NCI-H2081 treated with DMSO at 0.1 percent for 48 hours (cell line): ENCODE measurements around the gene SPACA7.
"Not testable (repeated sequence)": the region's sequence is repeated elsewhere in the genome, so short reads cannot be mapped to it uniquely, and the experiment has no call there.

Source experiments
- DNase-seq: peaks from one replicate; lab custom pipeline; 2025; lab: John Stamatoyannopoulos, UW

SPACA7 gene

DNA sequence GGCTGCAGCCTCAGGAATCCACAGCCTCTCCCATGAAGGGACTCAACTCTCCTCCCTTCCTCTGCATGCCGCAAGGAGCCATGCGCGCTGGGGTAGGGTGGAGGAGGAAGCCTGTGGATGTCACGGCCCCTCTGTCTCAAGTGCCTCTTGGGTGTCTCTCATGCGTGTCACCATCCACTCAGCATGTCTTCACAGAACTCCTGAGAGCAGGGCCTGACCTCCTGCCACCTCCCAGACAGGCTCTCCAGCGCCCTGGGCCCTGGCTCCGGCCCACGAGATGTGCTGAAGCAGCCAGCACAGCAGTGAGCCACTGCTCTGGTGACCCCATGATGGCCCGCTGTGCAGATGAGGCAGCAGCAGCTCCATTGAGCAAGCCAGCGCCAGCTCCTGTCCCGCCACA is 25.9 kb upstream of the SPACA7 start:
- no peak for DNase-seq

DNA sequence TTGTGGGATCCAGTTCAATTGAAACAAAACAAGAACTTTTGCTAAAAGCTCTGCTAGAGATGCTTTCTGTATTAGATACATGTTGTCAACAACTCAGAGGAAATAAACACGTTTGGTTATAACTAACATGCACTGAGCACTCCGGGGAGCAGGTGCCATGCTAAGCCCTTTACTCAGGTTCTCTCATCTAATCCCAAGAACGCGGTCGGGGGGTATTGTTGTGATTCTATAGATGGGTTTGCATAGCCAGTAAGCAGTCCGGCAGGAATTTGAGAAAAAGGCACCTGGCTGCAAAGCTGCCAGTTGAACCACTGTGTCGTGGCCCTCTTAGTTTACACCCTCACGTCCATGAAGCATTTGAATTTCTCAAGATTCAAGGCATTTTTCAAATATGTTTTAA is 24.3 kb upstream of the SPACA7 start:
- DNase-seq, result no peak

DNA sequence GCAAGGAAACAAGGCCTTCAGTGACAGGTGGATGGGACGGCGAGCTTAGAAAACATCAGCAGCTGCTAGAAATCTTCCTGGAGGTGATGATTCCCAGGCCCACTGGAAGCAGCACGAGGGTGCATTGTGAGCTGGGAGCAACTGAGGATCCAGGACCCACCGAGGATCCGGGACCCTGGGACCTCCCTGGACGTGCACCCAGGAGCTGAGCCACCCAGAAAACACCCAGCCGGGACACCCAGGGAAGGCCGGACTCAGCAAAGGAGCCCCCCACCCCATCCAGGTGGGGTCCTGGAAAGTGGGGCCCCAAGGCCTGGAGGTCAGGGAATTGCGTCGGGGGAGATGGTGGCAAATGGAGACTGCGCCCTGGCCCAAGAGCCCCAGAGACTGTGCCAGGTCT is 22.3 kb upstream of the SPACA7 start:
- DNase-seq, result no peak

DNA sequence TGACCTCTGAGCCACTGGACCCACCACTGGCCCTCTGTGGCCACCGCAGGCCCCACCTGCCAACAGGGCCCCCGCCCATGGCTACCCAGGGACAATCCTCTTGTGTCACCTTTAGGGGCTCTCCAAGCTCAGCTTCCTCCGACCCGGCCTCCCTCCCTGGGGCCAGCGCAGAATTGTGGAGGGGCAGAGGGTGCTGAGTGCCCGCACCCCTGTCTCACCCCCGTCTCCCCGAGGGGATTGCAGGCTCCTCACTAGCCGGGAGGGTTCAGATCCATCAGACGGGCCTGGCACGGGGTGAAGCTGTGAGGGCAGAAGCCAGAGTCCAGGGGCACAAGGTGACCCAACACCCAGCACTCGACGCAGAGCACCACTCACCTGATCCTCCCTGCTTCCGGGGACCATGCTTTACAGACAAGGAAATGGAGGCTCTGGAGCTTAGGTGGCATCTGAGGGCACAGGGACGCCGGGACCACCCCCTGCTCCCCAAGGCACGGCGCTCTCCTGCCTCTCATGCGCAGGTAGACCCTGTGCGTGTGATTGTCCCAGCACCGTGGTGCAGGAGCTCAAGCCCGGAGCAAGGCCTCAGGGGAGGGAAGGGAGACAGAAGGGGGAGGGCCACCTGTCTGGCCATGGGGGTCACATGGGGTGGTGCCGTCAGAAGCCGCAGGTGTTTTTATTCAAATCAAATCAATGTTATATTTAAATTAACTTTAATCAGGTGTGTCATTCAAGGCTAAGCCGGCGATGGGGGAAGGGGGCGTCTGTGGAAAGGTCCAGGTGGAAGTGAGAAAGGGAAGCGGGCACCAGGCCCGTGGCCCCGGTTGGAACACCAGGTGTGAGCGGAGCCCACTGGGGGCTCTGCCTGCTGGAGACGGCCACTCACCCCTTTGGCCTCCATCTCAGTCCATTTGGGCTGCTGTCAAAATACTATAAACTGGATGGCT is 21.6 kb upstream of the SPACA7 start:
- no peak for DNase-seq

DNA sequence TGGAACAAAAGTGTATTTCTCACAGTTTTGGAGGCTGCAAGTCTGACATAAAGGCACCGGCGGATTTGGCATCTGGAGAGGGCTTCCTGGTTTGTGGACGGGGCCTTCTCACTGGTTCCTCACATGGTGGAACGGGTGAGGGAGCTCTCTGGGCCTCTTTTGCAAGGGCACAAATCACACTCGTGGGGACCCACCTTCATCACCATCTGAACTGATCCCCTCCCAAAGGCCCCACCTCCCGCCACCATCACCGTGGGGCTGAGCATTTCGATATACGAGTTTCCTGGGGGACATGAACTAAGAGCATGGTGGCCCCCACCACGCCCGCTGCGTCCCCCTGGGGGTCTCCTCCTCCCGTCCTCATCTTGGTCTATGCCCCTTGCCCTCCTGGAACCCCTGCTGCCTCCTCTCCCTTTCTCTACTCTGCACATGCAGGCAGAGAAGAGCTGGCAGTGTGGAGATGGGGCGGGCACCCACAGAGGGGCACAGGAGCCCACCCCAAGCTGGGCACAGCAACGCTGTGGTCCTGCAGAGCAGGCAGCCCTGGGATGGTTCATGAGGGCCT is 20.8 kb upstream of the SPACA7 start:
- no peak for DNase-seq

DNA sequence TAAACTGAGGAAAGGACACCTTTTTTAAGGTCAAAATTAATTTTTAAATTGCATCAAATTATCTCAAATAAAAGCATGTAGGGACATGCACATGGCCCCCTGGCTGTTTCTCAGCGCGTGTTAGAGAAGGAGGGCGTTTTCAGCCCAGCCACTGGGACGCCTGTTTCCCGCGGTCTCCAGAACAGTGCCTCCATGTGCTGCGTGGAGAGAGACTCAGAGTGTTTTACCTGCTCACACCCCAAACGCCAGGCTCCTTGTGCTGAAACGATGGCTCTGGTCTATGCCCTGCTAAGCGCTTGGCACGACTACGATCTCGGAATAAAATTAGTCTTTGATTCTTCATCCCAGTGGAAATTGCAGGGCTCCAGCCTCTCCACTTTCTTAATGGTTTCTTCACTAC is 20.0 kb upstream of the SPACA7 start:
- no peak for DNase-seq

DNA sequence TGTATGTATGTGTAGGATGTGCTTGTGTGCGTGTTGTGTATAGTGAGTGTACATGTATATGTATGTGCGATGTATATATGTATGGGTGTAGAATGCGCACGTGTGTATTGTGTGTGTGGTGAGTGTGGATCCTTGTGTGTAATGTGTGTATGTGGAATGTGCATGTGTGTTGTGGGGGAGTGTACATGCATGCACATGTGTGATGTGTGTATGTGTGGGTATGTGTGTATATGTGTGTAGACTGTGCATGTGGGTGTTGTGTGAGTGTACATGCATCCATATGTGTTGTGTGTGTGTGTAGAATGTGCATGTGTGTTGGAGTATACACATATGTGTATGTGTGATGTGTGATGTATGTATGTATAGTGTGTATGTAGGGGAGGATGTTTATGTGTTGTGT is 18.0 kb upstream of the SPACA7 start:
- DNase-seq, result no peak

DNA sequence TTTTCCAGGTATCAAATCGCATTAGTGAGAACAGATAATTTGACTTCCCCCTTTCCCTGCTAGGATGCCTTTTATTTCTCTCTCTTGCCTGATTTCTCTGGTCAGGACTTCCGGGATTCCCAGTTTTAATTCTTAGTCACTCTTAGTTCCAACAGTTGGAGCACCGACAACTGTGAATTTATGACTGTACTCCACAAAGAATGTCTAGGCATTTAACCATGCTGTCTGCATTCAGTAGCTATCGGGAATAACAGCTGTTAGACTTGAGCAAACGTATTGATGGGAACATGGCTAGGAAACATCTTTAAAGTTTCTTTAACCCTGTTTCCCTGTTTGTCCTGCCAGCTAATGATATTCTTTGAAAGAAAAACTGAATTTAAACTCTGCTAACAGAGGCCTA is 14.1 kb upstream of the SPACA7 start:
- no peak for DNase-seq

DNA sequence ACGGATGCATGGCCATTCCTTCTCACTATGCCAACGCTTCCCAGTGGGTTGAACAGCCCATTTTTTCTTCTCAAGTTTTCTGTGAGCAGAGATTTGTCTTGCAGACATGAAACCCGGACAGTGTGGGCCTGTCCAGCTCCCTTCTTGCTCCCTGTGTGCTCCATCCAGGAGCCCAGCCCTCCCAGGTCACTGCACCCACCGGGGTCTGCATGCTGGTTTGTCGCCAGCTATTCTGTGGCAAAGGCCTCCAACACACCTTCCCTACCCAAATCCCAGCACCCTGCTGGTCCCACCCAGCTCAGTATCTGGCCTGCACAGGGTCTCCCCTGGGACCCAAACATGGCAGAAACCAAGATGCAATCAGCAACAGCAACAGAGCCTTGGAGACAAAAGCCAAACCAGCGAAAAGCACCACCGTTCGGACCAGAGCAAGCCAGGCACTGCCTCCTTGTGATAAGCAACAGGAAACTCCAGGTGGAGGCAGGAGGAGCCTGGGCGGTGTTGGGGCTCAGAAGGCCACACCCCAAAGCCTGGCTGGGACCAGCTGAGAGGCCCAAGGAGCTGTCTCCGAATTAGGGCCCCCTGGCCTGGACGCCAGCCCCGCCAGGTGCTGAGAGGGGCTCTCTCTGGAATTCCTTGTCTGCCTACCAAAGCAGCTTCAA is 12.2 kb upstream of the SPACA7 start:
- DNase-seq, result no peak

DNA sequence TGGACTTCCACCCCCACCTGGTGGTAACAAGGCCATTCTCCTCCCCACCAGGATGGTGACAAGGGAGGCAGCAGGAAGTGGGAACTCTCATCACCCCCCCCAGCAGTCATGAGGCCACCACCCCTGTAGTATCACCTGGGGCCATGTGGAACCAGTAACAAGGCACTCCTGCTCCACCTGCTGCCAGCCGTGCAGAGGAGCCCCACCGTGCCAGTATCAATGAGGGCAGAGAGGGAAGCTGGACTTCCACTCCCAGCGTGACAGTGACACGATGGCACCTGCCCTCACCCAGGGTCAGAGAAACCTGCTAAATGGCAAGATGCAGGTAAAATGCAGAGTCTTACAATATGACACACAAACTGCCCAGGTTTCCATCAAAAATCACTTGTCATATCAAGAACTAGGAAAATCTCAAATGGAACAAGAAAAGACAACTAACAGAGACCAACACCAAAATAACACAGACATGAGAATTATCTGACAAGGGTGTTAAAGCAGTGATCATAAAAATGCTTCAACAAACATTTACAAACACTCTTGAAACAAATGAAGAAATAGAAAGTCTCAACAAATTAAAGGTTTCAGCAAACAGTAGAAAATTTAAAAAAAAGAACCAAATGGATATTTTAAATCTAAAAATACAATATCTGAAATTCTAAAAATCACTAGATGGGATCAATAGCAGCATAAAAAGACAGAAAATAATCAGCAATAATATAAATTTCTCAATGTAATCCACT is 9.1 kb upstream of the SPACA7 start:
- no peak for DNase-seq

DNA sequence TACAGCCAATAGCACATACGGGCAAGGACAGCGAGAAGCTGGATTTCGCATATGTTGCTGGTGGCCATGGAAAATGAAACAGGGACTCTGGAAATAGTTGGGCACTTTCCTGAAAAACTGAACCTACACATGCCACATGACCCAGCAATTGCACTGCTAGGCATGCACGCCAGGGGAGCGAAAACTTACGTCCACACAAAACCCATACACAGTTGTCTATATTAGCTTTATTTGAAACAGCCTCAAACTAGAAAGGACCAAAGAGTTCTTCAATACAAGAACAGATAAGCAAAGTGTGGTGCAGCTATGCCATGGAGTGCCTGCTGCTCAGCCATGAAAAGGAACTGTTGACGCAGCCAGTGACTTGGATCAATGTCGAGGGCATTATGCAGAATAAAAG is 7.3 kb upstream of the SPACA7 start:
- DNase-seq, result no peak

DNA sequence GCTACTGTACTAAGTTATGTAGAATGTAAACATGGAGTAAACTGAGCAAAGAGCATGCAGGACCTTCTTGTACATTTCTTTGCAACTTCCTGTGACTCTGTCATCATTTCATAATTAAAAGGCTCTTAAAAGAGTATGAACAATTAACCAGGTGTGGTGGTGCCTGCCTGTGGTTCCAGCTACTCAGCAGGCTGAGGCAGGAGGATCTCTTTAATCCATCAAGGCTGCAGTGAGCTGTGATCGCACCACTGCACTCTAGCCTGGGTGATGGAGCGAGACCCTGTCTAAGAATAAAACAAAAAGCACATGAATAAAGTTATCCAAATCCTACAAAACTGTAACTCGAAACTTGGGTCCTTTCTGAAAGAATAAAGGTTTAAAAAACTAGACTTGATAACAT is 5.8 kb upstream of the SPACA7 start:
- DNase-seq, result no peak

DNA sequence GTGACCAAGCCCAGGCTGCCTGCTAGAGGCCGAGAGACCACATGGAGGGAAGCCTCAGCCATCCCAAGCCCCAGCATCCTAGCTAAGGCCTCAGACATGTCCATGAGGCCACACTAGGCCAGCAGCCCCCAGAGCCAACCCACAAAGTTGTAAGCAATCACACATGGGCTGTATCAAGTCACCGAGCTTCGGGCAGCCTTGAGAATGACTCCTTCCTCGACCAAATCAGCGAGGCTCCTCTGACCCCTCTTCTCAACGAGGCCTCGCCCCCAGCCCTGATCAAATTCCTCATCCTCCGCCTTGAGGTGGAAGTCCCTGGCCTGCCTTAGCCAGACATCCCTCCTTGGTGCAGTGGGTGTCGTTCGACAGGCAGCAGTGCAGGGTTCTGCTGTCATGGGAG is 1.9 kb upstream of the SPACA7 start:
- no peak for DNase-seq

DNA sequence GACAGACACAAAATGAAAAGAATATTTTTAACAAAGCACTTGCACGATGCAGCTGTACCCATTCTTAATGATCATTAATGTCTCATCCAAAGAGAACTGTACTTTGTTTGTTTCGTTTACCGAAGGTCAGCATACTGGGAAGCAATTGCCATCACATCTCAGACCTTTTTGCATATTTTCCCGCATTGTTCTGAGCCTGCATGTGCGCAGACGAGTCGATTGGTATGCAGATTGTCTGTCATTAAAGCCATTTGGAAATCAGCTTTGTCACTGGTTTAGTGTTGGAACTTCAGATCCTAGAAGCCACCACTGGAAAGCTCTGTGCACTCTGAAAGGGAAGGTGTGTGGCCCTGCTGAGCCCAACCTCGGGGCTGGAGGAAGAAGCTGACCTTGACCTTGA is 15.6 kb downstream of the SPACA7 start:
- no peak for DNase-seq

DNA sequence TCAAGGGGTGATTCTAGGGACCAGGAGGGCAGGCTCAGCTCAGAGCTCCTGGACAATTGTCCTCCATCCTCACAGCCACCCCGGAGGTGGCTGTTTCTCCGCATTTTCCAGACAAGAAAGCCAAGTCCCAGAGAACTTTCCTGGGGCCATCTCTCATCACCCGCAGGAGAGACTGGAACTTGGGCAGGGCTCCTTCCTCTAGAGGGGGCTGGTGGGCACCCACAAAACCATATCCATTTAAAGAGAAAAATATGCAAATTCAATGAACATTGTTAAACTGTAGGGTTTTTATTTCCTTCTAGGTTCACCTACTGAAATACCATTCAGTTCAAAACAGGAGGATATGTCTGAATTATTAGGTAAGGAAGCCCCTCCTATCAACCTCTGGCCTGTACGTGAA is 16.6 kb downstream of the SPACA7 start:
- DNase-seq, result no peak

DNA sequence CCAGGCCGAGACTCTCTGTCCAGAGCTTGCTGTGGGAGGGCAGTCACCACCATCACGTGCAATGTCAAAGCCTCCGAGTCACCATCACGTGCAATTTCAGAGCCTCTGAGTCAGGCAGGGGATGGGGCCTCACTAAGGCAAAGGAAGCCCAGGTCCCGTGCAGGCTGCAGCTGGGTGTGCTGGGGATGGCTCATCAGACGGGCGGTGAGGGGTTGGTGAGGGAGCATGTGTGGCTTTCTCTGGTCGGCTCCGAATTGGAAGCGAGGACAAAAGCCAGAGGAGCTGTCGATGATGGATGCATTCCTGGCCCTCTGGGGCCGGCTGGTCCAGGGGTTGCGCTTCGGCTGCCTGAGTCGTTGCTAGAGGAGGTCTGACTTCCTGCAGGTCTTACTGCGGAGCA is 18.9 kb downstream of the SPACA7 start:
- DNase-seq, result not testable (repeated sequence)

DNA sequence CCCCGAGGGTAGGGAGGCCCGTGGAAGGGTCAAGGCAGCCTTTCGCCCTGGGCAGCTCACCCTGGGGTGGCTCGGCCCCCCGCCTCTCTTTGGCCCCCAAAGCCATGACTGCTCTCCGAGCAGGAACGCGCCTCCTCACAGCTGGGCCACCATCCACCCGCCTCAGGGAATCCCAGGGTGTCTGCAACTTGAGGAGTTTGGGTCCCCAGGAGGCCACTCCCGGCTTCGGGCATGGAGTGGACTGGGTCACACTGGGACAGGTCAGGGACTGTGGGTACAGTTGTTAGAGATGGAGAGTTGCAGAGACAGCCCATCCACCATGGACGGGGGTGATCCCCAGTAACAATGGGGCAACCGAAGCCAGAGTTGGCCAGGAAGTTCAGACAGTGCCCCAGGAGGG is 19.8 kb downstream of the SPACA7 start:
- DNase-seq, result not testable (repeated sequence)

DNA sequence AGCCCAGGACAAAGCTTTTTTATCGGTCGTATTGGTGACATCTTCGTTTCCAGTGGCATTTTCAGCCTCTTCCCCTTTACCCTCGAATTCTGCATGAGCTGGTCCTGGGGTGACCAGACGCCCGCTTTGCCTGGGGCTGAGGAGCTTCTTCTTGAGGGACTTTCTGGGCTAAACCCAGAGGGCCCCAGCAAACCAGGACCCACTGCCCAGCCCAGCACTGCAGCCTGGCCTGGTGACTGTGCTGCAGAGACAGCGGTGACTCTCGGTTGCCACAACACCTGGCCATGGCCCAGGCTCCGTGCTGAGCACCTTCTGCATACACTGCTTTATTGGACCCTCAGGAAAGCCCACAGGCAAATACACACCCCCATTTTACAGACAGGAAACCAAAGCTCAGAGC is 21.0 kb downstream of the SPACA7 start:
- no peak for DNase-seq

DNA sequence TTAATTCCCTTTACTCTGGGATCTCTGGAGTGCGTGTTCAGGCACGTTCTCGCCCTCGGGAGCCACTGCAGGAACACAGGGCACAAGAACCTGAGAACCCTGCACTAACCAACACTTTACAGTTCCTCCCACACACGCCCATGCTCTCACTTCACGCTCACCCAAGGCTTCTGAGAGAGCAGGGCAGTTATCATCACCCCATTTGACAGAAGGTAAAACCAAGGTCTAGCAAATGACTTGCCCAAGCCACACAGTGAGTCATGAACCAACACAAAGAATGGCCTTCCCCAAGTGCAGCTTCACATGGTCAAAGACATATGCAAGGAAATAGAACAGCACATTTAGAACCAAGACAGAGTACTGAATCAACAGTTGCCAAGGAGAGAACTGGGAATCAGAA is 22.2 kb downstream of the SPACA7 start:
- DNase-seq, result not testable (repeated sequence)

DNA sequence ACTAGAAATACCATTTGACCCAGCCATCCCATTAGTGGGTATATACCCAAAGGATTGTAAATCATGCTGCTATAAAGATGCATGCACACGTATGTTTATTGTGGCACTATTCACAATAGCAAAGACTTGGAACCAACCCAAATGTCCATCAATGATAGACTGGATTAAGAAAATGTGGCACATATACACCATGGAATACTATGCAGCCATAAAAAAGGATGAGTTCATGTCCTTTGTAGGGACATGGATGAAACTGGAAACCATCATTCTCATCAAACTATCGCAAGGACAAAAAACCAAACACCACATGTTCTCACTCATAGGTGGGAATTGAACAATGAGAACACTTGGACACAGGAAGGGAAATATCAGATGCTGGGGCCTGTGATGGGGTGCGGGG is 33.7 kb downstream of the SPACA7 start:
- not testable (repeated sequence) for DNase-seq

DNA sequence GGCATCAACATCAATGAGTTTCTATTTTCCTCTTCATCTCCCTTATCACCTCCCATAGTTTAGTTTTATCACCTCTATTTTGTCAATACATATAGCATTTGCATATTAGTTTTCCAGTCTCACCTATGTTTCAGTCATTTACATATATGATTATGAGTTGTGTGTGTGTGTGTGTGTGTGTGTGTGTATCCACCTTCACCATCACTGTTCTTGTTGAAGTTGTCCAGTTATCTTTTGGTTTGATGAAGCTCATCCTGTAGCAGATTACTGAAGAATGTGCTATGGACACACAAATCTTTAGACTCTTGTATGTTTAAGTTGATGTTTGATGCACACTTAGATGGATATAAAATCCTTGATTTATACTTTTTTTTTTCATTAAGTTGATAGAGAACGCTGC is 40.5 kb downstream of the SPACA7 start:
- no peak for DNase-seq

DNA sequence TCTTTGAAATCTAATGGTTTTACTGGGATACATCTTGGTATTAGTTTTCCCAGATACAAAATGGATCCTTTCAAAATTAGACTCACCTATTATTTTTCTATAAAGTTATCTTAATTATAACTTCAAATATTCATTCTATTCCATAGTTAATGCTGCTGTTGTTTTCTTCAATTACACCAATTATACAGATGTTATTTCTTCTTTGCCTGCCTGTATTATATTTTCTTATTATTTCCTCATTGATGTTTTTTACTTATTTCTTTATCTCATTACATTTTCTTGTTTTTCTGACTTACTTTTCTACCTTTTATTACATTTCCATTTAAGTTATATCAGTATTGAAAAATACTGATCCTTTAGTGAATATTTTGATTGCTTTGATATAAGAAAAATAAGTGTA is 40.9 kb downstream of the SPACA7 start:
- DNase-seq, result no peak

DNA sequence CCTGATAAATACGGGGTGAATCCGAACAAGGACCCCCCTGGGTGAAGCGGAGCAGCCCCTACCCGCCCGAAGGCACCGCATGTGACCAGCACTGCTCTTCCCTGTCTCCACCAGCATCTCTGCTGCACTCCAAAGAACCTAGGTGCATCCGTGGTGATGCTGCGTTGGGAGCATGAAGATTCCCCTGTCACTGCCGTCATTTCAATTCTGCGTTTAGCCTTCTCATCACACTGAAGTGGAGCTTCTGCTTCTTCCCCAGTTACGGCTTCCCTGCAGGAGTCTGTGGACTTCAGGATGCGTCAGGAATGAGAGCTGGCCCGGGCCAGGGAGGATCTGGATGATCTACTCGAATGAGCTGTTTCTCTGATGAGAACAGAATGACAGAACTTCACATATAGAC is 47.9 kb downstream of the SPACA7 start:
- DNase-seq, result no peak
